Brain microvascular endothelial cell (primary cell): ENCODE data around the gene ZMYND15.

Experiments used
- DNase-seq: peaks from one replicate; pipeline ENCODE4 v3.0.0-alpha.2; 2020
- H3K27ac ChIP-seq: fragments of 250-450 bp; sonication (Bioruptor Pico); 2 replicates; pipeline ENCODE4 v1.5.1; 2020; ENCODE audit warnings: mild to moderate bottlenecking, moderate library complexity
- H3K27me3 ChIP-seq: fragments of 250-450 bp; sonication (Bioruptor Pico); replicated peaks from 2 replicates; pipeline ENCODE4 v1.5.1; 2020; ENCODE audit warnings: mild to moderate bottlenecking
- H3K36me3 ChIP-seq: fragments of 250-450 bp; sonication (Bioruptor Pico); replicated peaks from 2 replicates; pipeline ENCODE4 v1.5.1; 2020; ENCODE audit warnings: mild to moderate bottlenecking
- H3K4me3 ChIP-seq: 2 replicates; pipeline ENCODE4 v1.5.1; 2011; ENCODE audit warnings: low read depth, mild to moderate bottlenecking, control low read depth, low read length, moderate library complexity
- in situ Hi-C: cut with HindIII; loops from 2 replicates; pipeline ENCODE4 v1.10.0; 2017; ENCODE audit warnings: low sequenced_read_pairs, low pct_ligation_motif_present
- TF ChIP-seq, protein P1 (sequence below): IDR thresholded peaks from 2 replicates; pipeline ENCODE4 v1.5.1; 2011; ENCODE audit warnings: low read depth, mild to moderate bottlenecking, moderate library complexity, low read length, control low read depth, inconsistent platforms; ENCODE audit errors: missing control alignments

The ZMYND15 gene

DNA sequence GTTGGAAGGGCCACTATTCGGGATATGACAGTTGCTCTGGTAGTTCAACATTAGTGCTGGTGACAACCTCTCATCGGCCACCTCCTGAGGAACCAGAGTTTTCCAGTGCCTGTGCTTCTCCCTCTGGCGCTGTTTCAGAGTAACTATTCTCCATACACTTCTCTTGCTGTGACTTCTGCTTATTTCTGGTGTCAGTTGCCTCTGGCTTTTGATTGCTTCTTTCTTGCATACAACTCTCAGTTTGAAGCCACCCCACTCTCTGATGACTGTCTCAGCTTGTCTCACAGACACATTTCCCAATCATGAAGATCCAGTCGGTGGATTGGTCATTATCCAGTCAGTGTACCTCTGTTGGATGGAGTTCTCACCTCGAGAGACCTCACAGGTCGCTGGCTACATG is 28.7 kb downstream of the ZMYND15 start:
- DNase-seq: no peak
- Histone ChIP-seq H3K27ac (no peak overlapping the region), H3K36me3 (no peaks in the 10 kb centered on the region), H3K27me3 (peaks cover 4% of the 10 kb centered on the region), H3K4me3 (no peak overlapping the region)
- in situ Hi-C loops: no loop called here
- TF ChIP-seq, protein P1, sequence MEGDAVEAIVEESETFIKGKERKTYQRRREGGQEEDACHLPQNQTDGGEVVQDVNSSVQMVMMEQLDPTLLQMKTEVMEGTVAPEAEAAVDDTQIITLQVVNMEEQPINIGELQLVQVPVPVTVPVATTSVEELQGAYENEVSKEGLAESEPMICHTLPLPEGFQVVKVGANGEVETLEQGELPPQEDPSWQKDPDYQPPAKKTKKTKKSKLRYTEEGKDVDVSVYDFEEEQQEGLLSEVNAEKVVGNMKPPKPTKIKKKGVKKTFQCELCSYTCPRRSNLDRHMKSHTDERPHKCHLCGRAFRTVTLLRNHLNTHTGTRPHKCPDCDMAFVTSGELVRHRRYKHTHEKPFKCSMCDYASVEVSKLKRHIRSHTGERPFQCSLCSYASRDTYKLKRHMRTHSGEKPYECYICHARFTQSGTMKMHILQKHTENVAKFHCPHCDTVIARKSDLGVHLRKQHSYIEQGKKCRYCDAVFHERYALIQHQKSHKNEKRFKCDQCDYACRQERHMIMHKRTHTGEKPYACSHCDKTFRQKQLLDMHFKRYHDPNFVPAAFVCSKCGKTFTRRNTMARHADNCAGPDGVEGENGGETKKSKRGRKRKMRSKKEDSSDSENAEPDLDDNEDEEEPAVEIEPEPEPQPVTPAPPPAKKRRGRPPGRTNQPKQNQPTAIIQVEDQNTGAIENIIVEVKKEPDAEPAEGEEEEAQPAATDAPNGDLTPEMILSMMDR: no peak

DNA sequence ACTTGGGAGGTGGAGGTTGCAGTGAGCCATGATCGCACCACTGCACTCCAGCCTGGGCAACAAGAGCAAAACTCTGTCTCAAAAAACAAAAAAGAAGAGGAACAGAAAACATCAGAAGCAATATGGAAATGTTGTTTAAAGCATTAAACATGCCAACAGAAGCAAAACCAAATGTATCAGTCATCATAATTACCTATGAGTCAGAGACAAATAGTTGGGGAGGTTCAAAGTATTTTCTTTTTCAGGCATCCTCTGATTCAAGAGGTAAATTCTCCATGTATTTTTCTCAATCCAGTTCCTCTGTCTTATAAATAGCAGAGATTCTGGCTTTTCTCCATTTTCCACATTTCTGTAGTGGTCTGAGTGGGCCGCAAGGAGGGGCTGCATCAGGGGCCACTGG is 30.0 kb downstream of the ZMYND15 start:
- Histone ChIP-seq H3K27ac (no peak overlapping the region), H3K27me3 (peaks cover 4% of the 10 kb centered on the region), H3K4me3 (no peak overlapping the region), H3K36me3 (no peaks in the 10 kb centered on the region)
- in situ Hi-C loops: no loop called here
- TF ChIP-seq, protein P1: no peak
- DNase-seq: no peak

DNA sequence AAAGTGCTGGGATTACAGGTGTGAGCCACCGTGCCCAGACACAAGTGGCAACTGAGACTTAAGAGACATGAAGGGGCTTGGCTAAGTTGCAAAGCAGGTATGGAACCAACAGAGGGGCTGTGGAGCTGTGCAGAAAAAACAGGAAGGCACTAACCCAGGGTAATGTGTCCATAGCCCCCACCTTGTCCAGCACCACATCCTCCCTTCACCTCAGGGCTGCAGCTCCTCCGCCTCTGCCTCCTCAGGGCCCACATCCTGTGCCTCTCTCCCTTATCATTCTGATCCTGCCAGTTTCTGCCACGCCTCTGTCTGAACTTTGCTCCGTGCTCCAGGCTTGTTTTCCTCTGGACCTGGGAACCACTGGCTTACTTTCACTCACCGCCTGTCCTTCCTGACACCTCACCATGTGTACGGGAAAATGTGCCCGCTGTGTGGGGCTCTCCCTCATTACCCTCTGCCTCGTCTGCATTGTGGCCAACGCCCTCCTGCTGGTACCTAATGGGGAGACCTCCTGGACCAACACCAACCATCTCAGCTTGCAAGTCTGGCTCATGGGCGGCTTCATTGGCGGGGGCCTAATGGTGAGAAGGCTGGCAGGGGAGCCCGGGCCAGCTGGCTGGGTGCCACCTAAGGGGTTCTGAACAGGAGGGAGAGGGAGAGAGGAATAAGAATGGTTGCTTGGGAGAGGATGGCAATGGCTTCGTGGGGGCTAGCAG is 32.0 kb downstream of the ZMYND15 start, which contains the start of gene TM4SF5:
Gene TM4SF5 (plus strand): TSS at position 368 of the 716 bp plus-strand sequence. CDS start 37 bp downstream, at position 405.
- Histone ChIP-seq H3K4me3 (no peak within 1 kb of the TSS), H3K27me3 (peaks cover 4% of the 10 kb centered on the region), H3K27ac (no peak within 1 kb of the TSS), H3K36me3 (no peaks in the 10 kb centered on the region)
- in situ Hi-C loops: no loop called here
- DNase-seq: no peak
- TF ChIP-seq, protein P1: no peak

DNA sequence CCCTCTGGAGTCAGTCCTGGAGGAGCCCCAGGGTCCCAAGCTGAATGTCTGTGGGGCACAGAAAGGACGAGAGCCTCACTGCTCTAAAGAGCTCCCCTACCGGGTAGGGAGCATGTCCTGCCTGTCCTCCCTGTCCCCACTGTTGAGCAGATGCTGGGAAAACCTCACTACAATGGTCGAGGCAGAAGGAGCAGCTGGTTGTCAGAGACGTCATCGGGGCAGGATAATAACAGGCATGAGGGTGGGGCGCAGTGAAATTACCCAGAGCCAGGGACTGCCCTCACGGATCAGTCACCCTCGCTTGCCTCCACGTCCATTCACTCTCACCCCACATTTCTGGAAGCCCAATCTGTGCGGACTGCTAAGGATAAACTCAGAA is 32.6 kb downstream of the ZMYND15 start:
- DNase-seq: no peak
- no peaks in the 10 kb centered on the region for H3K36me3 ChIP-seq
- H3K27me3 ChIP-seq: peaks cover 4% of the 10 kb centered on the region
- in situ Hi-C loops: no loop called here
- H3K4me3 ChIP-seq: no peak overlapping the region
- H3K27ac ChIP-seq: no peak overlapping the region
- TF ChIP-seq, protein P1: no peak

DNA sequence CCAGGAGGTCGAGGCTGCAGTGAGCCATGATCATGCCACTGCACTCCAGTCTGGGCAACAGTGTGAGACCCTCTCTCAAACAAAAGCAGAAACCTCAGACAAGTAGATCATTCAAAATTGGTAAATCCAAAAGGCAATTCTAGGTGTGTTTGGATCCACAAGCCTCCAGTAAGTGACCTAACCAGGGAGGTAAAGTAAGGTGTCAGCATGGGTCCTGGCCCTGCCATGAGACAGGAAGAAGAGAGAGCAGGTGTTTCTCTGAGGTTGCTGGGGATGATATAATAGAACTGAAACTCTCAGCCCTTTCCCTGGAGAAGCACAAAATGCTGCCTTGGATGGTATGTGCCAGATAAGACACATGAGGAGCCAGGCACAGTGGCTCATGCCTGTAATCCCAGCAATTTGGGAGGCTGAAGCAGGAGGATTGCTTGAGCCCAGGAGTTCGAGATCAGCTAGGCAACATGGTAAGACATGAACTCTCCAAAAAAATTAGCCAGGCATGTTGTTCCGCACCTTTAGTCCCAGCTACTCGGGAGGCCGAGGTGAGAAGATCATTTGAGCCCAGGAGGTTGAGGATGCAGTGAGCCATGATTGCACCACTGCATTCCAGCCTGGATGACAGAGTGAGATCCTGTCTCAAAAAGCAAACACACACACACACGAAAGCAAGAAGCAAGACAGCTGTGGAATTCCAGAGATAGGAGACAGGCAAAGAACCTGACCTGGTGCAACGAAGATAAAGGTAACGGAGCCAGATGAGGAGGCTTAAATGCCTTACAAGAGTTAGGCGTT is 38.5 kb downstream of the ZMYND15 start:
- H3K27ac ChIP-seq: no peak overlapping the region

More for the DNA sequence above, 38.5 kb downstream of the ZMYND15 start:
- in situ Hi-C loops: no loop called here
- DNase-seq: peak; percentile 13
- H3K4me3 ChIP-seq: no peak overlapping the region
- TF ChIP-seq, protein P1: no peak
- peaks cover 2% of the 10 kb centered on the region for H3K27me3 ChIP-seq
- H3K36me3 ChIP-seq: no peaks in the 10 kb centered on the region
